Left lobe of liver (tissue), 2 donors: Measurements from ENCODE around the gene THUMPD1. TPM values are rescaled to one million over a fixed set of nuclear protein-coding genes. Genes with fewer than 3 reads are reported as not detected.
A peak's percentile ranks its signal among the peaks of the same experiment; 100 is the strongest.
"Not testable (repeated sequence)": the region's sequence is repeated elsewhere in the genome, so short reads cannot be mapped to it uniquely, and the experiment has no call there.

ENCODE experiments used
- ATAC-seq: fragments of 200-7000 bp; cut with Tn5 transposase; one replicate; pipeline ENCODE4 v1.9.1; 2020; ENCODE audit warnings: mild to moderate bottlenecking, moderate library complexity
- DNase-seq: peaks from one replicate; pipeline ENCODE4 v3.0.0-alpha.2; 2020; ENCODE audit warnings: low spot score
- total RNA-seq: library from RNA; stranded (reverse); gene quantifications from one replicate; pipeline ENCODE4 v1.2.1, GENCODE V29; 2021
- donor health status: DM: no; HTN: no; CAD: no; lungs with moderate emphysema.
- donor health status: DM: no; HTN: yes; CAD: no.

THUMPD1 gene
- 13.1 TPM for total RNA-seq

- DNase-seq (peak; percentile 97), ATAC-seq (peak; percentile 93)
Observed at GRCh38 chr16:20741554-20742285, at the start of gene THUMPD1. Gene THUMPD1 (minus strand): TSS chr16:20741818. CDS start chr16:20741739, 79 bp downstream.

- DNase-seq, result no peak
- no peak for ATAC-seq
Observed at GRCh38 chr16:20789130-20789529, 47.5 kb upstream of the THUMPD1 start.

GRCh38 chr16:20784204-20784603, 42.6 kb upstream of the THUMPD1 start:
- ATAC-seq (no peak), DNase-seq (no peak)

GRCh38 chr16:20782470-20782869, 40.9 kb upstream of the THUMPD1 start:
- ATAC-seq, result no peak
- DNase-seq, result no peak

- DNase-seq (no peak), ATAC-seq (no peak)
Observed at GRCh38 chr16:20781697-20782096, 40.1 kb upstream of the THUMPD1 start.

GRCh38 chr16:20774703-20775362, 33.2 kb upstream of the THUMPD1 start:
- DNase-seq, result peak; percentile 71
- peak; percentile 95 for ATAC-seq

- ATAC-seq (peak; percentile 49), DNase-seq (no peak)
Observed at GRCh38 chr16:20773679-20774078, 32.1 kb upstream of the THUMPD1 start.

GRCh38 chr16:20768818-20769217, 27.2 kb upstream of the THUMPD1 start:
- no peak for DNase-seq
- ATAC-seq, result no peak

GRCh38 chr16:20768121-20768520, 26.5 kb upstream of the THUMPD1 start:
- DNase-seq, result no peak
- ATAC-seq, result no peak

GRCh38 chr16:20767577-20767976, 26.0 kb upstream of the THUMPD1 start:
- ATAC-seq (peak; percentile 55), DNase-seq (peak; percentile 50)

- no peak for ATAC-seq
- no peak for DNase-seq
Observed at GRCh38 chr16:20766294-20766693, 24.7 kb upstream of the THUMPD1 start.

- ATAC-seq (no peak), DNase-seq (no peak)
Observed at GRCh38 chr16:20765732-20766131, 24.1 kb upstream of the THUMPD1 start.

GRCh38 chr16:20764448-20764847, 22.8 kb upstream of the THUMPD1 start:
- not testable (repeated sequence) for ATAC-seq, DNase-seq

- DNase-seq, result peak; percentile 82
- peak; percentile 91 for ATAC-seq
Observed at GRCh38 chr16:20763461-20764232, 22.0 kb upstream of the THUMPD1 start, which contains the start of gene ACSM3. Gene ACSM3 (plus strand): TSS chr16:20764014. CDS start chr16:20770035, 6,021 bp downstream.

- no peak for DNase-seq
- ATAC-seq, result no peak
Observed at GRCh38 chr16:20762404-20763123, 20.9 kb upstream of the THUMPD1 start.

- DNase-seq, result no peak
- no peak for ATAC-seq
Observed at GRCh38 chr16:20761175-20761574, 19.6 kb upstream of the THUMPD1 start.

GRCh38 chr16:20760346-20760745, 18.7 kb upstream of the THUMPD1 start:
- ATAC-seq (no peak), DNase-seq (no peak)

GRCh38 chr16:20755799-20756198, 14.2 kb upstream of the THUMPD1 start:
- not testable (repeated sequence) for ATAC-seq, DNase-seq

GRCh38 chr16:20755238-20755637, 13.6 kb upstream of the THUMPD1 start:
- DNase-seq (no peak), ATAC-seq (no peak)

GRCh38 chr16:20753727-20754126, 12.1 kb upstream of the THUMPD1 start:
- no peak for ATAC-seq
- DNase-seq, result no peak

GRCh38 chr16:20750558-20750957, 8.9 kb upstream of the THUMPD1 start:
- no peak for DNase-seq

More at GRCh38 chr16:20750558-20750957, 8.9 kb upstream of the THUMPD1 start:
- no peak for ATAC-seq
